Peyer's patch (tissue), 4 donors: ENCODE results near the gene PRCD.

Source experiments
- POLR2A ChIP-seq, 2 donors: fragments of 450-650 bp; IDR thresholded peaks; one replicate each; pipeline ENCODE4 v1.5.1; 2017; ENCODE audit warnings: antibody characterized with exemption in 2 of 2, mild to moderate bottlenecking in 2 of 2, moderate library complexity in 2 of 2
- TF ChIP-seq, protein P1 (sequence below), 6 experiments: fragments of 450-650 bp in 4 of 6; fragments of 200-600 bp in 2 of 6; sonication (generic) in 1 of 6; IDR thresholded peaks; one replicate each; pipeline ENCODE4 v1.5.1; 2017 to 2019; ENCODE audit warnings: antibody characterized with exemption in 6 of 6, mild to moderate bottlenecking in 3 of 6, moderate library complexity in 1 of 6

GRCh38 chr17:76492989-76493501 is 46.8 kb upstream of the PRCD start:
- peak in 1 of 2 donors; percentile 10 for TF ChIP-seq POLR2A (IDR thresholded peaks at IDR 0.05)
- TF ChIP-seq, protein P1, sequence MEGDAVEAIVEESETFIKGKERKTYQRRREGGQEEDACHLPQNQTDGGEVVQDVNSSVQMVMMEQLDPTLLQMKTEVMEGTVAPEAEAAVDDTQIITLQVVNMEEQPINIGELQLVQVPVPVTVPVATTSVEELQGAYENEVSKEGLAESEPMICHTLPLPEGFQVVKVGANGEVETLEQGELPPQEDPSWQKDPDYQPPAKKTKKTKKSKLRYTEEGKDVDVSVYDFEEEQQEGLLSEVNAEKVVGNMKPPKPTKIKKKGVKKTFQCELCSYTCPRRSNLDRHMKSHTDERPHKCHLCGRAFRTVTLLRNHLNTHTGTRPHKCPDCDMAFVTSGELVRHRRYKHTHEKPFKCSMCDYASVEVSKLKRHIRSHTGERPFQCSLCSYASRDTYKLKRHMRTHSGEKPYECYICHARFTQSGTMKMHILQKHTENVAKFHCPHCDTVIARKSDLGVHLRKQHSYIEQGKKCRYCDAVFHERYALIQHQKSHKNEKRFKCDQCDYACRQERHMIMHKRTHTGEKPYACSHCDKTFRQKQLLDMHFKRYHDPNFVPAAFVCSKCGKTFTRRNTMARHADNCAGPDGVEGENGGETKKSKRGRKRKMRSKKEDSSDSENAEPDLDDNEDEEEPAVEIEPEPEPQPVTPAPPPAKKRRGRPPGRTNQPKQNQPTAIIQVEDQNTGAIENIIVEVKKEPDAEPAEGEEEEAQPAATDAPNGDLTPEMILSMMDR (IDR thresholded peaks at IDR 0.05) = no peak
